ENCODE data around the gene MT1G.
"Not testable (repeated sequence)": the region's sequence is repeated elsewhere in the genome, so short reads cannot be mapped to it uniquely, and the experiment has no call there.

The MT1G gene

DNA sequence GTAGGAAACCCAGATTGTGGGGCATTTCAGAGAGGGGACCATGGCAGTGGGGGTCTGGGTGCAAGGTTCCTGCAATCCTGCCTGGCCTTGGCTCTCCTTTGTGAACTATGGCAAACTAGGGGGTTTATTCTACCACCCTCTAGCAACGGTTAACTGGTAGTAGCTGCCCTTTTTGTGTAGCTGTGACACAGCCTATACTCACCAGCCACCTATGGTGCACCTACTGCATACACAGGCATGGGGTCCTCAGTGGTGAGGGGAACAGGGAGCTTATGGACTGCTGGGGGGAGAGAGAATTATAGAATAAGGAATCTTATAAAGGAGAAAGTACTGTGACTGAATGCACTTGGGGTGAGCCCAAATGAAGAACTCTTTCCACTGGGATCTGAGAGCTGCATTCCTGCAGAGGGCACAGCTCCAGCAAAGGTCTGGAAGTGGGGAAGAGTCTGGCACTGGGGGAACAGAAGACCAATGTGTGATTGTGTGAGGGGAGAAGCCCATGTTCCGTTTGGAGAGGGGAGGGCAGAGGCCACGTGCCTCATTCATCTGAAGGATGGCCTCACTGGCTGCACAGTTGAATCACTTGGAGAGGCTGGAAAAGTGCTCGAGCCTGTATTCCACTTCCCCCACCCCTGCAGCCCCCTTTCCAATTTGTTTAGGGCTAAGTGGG lies 16.5 kb upstream of the MT1G start:
- no peak for DNase-seq

DNA sequence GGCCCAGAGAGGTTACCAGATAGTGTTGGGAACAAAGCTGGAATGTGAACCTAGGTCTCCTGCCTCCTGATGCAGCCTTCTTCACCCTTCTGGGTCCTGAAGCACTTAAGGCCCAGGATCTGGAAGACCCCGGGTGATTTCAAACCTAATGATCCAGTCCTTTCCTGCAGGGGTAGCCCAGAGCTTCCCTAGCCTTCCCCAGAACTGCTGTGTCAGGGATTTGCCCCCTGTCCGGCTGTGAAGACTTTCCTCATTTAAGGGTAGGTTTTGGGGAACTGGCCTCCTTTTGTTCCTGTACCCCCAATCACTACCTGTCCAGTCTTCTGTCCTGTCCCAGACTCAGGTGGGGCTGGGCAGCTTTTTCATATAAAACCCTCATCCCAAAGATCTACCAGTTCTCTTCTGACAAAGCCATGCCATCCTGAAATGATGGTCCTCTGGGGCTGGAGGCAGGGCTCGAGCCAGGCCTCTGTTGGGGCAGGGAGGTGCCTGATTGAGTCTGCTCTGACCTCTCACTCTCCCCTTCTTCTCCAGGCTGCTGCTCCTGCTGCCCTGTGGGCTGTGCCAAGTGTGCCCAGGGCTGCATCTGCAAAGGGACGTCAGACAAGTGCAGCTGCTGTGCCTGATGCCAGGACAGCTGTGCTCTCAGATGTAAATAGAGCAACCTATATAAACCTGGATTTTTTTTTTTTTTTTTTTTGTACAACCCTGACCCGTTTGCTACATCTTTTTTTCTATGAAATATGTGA lies 15.7 kb upstream of the MT1G start:
- DNase-seq, result no peak

DNA sequence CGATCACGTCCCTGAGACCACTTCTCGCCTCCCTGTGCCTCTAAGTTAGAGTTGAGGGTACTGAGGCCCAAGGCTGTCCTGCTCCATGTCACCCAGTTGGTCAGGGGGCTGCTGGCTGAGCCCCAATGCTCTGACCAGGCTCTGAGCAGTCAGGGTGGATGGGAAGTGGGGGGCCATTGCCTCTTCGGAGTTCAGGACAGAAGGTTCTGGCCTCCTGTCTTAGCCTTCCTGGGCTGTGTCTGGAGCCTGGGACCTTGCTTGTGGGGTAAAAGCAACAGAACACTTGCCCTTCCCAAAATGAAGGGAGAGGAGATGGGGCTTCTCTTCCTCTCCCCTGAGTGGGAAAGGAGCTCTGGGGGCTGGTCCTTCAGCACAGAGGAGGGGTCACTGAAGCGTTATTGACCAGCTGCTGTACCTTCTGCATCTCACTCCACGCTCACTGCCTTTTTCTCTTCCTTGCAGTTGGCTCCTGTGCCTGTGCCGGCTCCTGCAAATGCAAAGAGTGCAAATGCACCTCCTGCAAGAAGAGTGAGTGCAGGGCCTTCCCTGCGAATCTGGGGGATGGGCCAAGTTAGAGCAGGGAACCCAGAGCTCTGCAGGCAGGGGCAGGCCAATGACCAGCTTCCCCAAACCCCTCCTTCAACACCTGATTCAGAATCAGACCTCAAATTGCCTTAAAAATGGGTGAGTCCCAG lies 15.0 kb upstream of the MT1G start:
- no peak for DNase-seq

DNA sequence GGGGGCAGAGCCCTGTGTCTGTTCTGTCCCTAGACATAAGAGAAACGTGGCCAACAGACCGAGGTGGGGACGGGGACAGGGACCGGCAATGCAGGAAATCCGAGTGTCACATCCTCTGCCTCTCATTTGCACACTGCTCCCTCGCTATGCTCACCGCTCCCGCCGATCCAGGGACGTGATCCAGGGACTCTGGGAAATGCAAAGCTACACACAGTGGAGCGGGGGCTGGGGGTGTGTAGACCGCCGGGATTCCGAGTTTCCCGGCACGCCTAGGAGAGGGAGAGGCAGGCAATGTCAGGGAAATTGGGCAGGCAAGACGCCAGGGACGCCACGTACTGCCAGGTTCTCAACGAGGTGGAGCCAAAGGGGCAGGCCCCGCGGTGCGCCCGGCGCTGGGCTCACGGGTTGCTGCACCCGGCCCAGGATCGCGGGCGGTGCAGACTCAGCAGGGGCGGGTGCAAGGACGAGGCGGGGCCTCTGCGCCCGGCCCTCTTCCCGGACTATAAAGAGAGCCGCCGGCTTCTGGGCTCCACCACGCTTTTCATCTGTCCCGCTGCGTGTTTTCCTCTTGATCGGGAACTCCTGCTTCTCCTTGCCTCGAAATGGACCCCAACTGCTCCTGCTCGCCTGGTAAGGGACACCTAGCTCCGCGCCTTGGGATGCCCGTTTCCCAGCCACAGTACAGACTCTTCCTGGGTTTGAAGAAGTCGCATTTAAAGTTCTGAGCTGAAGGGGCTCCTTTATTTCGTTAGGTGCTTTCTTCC lies 14.3 kb upstream of the MT1G start, which contains the start of gene MT1X:
Gene MT1X, plus strand, starts transcription at position 532 of the 764 bp plus-strand sequence. Its CDS starts 71 bp downstream, at position 603.
- DNase-seq, result peak; percentile 66 to 91 (median 78)

DNA sequence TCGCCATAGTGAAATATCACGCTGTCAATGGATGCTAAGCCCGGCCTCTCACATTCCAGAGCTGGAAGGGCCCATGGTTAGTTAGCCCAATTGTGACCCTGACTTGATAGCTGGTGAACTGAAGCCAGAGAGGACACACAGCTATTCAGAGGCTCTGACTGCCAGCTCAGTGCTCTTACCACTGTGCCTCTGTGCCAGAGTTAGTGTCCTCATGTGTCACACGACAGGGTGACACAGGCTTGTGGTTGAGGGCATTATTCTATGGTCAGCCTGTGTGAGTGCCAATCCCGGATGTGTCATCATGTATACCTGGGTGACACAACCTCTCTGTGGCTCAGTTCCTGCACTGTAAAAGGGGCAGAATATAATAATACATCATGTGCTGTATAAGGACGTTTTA lies 12.0 kb upstream of the MT1G start:
- no peak for DNase-seq

DNA sequence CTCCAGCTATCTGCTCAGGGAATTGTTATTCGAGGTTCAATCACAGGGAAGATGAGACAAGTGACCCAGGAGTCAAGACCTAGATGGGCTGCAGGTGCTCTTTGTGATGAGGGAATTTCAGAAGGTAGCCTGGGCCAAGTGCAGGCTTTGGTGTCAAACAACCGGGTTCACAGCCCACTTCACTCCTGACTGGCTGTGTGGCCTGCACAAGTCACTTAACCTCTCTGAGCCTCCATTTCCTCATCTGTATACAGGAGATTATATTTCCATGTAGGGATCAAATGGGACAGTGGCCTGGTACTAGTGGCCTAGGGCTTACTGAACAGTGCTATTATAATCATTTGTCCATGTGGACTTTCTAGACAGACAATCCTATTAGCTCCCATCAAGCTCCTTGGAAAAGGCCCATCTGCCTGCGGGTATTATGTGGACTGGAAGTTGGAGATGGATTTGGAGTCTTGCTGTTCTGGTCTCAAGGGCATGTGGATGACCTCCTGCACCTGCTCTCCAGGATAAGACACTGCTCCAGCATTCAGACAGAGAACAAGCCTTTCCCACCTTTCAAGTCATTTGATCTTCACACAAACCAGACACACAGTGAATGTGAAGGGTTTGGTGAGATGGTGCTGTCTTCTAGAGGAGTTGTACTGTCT lies 11.3 kb upstream of the MT1G start:
- DNase-seq, result no peak

DNA sequence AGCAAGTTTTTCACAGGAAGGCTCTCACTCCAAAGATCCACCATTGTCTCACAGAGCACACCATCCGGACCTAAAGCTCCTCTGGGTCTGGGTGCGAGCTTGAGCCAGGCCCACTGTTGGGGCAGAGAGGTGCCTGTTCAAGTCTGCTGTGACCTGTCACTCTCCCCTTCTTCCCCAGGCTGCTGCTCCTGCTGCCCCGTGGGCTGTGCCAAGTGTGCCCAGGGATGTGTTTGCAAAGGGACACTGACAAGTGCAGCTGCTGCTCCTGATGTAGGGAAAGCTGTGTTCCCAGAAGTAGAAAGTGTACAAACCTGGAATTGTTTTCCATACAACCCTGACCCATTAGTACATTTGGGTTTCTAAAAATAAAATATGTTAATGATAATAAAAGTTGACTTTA lies 9.6 kb upstream of the MT1G start:
- no peak for DNase-seq

DNA sequence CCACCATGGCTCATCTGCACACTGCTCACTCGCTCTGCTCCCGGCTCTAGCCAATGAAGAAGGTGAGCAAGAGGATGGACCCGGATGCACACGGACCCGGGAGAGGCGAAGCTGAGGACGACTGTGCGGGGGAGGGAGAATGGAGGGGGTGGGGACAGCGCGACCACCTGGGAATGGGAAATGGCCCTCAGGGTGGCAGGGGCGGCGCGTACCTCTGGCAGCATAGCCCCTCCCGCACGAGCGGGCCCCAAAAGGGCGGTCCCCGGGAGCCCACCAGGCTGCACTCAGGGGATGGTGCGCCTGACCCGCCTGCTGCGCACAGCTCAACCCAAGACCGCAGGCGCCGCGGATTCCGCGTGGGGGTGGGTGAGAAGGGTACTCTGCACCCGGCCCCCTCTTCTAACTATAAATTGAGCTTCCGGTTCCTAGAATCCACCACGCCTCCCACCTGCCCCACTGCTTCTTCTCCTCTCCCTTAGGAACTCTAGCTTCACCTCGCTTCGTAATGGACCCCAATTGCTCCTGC lies 7.9 kb upstream of the MT1G start:
- DNase-seq, result peak in 2 of 5 donors; percentile 24 to 26

DNA sequence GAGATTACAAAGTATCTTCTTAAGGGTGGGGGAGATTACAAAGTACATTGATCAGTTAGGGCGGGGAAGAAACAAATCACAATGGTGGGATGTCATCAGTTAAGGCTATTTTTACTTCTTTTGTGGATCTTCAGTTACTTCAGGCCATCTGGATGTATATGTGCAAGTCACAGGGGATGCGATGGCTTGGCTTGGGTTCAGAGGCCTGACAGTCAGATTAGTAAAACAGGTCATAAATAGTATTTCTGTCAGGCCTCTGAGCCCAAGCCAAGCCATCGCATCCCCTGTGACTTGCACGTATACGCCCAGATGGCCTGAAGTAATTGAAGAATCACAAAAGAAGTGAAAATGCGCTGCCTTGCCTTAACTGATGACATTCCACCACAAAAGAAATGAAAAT lies 6.7 kb upstream of the MT1G start:
- not testable (repeated sequence) for DNase-seq

DNA sequence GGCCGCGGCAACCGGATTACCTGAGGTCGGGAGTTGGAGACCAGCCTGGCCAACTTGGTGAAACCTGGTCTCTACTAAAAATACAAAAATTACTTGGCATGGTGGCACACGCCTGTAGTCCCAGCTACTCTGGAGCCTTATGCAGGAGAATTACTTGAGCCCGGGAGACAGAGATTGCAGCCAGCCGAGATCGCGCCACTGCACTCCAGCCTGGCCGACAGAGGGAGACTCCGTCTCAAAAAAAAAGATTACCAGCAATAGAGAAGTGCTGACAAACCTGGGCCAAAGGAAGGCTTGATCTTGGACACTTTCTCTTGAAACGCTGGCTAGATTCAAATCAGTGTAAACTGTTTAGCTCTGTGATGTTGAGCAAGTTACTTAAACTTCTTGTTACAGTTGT lies 6.1 kb upstream of the MT1G start:
- DNase-seq, result no peak

DNA sequence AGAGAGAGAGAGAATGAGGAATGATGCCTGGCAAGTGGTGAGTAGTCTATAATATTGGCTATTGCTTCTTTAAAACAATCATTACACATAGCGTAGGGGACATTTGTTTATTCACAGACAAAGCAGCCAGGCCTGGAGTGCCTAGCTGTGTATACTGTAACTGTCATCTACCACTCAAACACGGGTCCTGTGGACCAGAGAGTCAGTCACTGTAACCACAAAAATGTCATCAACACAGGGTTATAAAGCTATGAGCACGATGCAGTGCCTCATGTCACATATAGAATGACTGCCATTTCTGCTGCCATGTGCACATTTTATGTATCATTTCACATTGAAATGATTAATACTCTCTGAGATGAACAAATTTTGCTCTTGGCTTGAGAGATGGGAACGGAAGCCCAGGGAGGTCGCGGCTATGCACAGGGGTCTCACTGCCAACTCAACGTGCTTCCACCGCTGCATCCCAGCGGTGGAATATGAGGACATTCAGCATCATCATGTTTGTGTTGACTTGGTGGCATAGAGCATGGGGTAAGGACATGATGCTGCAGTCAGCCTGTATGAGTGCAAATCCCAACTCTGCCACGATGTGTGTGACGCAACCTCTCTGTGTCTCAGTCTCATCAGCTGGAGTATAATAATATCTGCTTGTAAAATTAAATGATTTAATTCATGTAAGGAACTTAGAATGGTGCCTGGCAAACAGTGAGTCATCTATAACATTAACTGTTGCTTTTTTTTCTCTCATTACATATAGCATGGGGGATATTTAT lies 5.1 kb upstream of the MT1G start:
- no peak for DNase-seq

DNA sequence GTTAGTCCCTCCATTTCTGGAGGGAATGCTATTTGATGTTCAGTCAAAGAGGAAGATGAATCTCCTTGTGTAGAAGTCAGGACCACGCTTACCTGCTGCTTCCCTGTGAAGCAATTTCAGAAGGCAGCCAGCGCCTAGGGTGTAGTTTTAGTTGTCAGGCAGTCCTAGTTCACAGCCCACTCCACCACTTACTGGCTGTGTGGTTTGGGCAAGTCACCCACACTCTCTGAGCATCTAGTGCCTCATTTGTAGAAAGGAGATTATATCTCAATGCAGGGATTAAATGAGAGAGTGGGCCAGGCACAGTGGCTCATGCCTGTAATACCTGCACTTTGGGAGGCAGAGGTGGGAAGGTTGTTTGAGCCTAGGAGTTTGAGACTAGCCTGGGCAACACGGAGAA lies 4.3 kb upstream of the MT1G start:
- DNase-seq, result not testable (repeated sequence)

DNA sequence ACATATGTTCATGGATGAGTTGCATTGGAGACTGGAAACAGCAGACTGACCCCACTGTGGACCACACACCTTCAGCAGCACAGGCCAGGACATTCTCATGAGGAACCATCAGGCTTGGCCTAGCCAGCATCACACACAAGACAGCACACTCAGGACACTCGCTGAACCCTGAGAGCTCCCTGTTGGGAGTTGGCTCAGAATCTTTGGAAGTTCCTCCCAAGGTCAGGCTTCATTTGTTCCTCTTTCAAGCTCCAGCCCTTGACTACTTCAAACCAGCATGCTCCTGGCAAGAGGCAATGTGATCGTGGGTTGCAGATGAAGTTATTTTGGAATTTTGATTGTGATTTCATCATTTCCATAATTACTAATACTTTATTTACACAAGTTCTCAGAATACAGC lies 3.8 kb upstream of the MT1G start:
- DNase-seq, result not testable (repeated sequence)

DNA sequence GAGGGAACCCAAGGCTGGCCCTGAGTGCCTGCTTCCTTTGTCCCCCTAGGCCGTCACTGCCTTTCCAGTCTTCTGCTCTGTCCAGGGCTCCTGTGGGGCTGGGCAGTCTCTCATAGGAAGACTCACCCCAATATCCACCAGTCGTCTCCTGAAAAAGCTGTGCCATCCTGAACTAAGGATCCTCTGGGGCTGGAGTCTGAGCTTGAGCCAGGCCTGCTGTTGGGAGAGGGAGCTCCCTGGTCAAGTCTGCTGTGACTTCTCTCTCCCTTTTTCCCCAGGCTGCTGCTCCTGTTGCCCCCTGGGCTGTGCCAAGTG lies 2.7 kb upstream of the MT1G start:
- no peak for DNase-seq

DNA sequence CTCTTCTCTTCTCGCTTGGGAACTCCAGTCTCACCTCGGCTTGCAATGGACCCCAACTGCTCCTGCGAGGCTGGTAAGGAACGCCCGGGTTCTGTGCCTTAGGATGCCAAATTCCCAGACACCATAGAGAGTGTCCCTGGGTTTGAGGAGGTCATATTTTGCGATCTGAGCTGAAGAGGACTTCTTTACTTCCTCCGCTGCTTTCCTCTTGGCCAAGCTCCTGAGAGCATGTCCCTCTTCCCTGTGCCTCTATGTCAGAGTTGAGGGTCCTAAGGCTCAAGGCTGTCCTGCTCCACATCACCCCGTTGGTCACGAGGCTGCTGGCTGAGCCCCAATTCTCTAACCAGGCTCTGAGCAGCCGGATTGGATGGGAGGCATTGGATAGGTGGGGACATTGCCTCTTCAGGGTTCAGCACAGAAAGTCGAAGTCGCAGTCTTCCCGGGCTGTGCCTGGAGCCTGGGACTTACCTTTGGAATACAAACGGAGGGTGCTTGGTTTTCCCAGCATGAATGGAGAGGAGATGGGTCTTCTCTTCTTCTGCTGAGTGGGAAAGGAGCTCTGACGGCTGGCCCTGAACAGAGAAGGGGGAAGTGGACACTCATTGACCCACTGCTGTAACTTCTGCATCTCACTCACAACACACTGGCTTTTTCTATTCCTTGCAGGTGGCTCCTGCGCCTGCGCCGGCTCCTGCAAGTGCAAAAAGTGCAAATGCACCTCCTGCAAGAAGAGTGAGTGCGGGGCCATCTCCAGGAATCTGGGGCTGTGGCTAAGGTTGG lies 2.2 kb upstream of the MT1G start:
- no peak for DNase-seq

DNA sequence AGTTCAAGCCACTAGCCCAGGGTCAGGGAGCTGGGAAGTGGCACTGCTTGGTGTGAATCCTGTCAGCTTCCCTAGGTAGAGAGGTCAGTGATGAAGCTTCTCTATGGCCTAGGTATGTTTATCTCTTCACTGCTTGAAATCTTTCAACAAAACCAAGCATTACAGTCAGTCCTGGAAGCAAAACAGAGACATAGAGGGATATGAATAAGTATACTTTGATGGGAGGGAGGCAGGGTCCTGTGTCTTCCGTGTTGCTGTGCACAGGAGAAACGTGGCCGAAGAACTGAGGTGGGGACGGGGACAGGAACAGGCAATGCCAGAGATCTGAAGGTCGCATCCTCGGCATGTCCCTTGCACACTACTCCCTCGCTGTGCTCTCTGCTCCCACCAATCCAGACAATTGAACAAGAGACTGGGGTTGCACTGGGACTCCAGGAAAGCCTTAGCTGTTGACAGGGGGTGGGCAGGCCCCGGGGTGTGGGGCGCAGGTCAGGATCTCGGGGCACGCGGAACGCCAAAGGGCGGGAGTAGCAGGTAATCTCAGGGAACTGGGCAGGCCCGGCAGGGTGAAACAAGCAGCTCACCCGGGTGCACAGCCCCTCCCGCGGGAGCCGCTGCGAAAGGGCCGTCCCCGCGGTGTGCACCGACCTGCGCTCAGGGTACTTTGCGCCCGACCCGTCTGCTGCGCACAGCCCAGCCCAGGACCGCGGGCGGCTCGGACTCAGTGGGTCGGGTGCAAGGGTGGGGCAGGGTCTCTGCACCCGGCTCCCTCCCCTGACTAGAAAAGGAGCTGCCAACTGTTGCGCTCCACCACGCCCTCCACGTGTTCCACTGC lies 1.4 kb upstream of the MT1G start, which contains the start of gene MT1H:
Gene MT1H, plus strand, starts transcription at position 810 of the 835 bp plus-strand sequence. CDS start 71 bp downstream, outside the sequence.
- no peak for DNase-seq

DNA sequence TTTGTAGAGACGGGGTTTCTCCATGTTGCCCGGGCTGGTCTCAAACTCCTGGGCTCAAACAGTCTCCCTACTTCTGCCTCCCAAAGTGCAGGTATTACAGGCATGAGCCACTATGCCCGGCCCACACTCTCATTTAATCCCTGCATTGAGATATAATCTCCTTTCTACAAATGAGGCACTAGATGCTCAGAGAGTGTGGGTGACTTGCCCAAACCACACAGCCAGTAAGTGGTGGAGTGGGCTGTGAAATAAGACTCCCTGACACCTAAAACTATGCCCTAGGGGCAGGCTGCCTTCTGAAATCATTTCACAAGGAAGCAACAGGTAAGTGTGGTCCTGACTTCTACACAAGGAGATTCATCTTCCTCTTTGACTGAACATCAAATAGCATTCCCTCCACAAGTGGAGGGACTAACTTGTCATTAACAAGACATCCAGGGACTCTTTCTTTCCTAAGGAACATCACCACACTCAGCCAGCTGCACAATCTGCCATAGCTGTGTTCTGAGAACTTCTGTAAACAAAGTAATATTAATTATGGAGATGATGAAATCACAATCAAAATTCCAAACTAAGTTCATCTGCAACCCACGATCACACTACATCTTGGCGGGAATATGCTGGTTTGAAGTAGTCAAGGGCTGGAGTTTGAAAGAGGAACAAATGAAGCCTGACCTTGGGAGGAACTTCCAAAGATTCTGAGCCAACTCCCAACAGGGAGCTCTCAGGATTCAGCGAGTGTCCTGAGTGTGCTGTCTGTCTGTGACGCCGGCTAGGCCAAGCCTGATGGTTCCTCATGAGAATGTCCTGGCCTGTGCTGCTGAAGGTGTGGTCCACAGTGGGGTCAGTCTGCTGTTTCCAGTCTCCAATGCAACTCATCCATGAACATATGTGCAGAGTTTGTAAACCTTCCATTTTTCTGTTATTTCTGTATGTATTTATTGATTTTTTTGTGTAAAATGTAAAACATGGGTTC lies 2.3 kb downstream of the MT1G start:
- DNase-seq, result not testable (repeated sequence)

DNA sequence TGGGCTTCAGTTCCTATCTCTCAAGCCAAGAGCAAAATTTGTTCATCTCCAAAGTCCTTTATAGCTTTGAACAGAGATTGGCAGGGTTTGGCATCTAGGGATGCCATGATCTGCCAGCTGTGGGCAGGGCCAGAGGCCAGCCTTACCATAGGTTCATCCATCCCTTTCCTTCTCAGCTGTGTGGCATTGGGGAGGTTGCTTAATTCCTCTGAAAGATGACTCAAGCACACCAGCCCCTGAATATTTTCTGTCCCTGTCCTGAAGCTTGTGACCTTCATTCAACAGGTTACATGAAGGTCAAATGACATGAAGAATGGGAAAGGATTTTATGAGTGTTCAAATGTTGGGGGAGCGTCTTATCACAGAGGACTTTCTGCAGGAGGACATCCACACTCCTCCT lies 3.4 kb downstream of the MT1G start:
- DNase-seq, result no peak
